ACHN (cell line): ENCODE measurements around the gene DTD1.

Source experiments
- DNase-seq: peaks from one replicate; pipeline ENCODE4 v3.0.0-alpha.2; 2015
- in situ Hi-C: cut with HindIII; loops from 2 replicates; pipeline ENCODE4 v1.10.0; 2017; ENCODE audit warnings: low sequenced_read_pairs, low pct_ligation_motif_present, low pct_unique_long_range_greater_than_20kb

DTD1 gene

DNA sequence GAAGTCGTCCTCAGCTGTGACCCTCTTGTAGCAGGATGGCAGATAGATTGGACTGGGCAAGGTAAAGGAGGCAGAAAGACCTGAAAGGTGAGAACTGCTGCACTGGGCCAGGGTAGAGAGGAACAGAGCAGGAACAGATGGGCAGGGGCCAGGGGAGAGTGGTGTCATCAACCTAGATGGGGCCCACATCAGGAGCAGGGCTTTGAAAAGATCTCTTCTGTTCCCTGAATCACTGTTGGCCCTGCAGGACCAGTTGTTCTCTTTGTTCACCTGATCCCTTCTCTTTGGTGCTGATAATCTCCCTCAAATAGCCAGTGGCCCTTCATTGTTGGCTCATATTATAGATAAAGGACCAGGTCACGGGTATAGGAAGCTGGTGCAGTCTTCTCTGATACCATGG, 59.9 kb downstream of the DTD1 start:
- in situ Hi-C loops, result no loop called here
- DNase-seq, result no peak

DNA sequence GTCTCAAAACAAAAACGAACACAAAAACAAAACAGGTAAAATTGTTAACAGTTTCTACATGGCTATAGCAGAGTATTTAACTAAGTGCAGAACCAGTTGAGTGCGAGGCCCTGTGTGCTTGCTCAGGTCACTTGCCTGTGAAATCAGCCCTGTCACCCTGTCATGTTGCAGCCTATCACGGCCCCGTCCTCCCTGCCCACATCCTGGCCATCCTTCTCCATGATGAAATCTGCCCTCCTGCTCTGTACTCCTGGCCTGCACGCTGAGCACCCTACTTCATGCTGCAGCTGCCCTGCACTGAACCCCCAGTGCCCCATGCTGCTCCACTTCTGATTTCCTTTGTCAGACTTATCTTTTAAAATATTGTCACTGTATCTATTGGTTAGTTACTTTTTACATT, 62.4 kb downstream of the DTD1 start:
- in situ Hi-C loops, result no loop called here
- no peak for DNase-seq

DNA sequence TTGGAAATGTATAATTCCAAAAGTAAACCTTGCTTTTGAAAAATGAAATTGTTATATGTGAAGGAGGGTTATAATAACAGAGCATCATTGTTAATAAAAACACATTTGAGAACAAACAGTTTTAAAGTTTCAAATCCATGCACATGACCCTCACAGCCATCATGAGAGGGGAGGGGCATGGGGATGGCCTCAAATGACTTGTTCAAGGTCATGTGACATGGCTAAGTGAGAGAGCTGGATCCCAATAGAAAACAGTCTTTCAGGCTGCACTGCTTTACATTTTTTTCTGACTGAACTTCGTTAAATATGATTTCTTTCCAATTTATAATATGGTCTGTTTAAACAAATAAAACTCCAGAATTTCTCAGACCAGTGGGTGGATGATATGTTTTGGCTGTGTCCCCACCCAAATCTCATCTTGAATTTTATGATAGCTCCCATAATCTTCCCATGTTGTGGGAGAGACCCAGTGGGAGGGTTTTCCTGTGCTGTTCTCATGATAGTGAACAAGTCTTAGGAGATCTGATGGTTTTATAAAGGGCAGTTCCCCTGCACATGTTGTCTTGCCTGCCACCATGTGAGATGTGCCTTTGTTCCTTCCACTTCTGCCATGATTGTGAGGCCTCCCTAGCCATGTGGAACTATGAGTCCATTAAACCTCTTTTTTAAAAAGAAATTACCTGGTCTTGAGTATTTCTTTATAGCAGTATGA, 66.0 kb downstream of the DTD1 start:
- no peak for DNase-seq
- in situ Hi-C loops, result no loop called here

DNA sequence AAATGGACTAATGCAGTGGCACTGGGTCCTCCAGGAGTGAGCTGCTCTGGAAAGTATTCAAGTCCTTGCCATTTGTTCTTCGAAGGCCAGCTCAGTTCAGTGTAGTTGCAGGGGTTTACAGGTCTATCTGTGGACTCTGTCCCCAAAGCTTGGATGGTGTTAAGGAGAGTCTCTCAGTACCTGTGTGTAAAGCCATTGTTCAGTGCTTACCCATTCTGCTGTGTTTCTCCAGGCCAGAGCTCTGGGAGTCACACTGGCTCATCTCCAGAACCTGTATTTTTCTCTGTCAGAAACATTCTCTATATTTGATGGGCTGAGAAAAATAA, 66.6 kb downstream of the DTD1 start:
- in situ Hi-C loops, result no loop called here
- no peak for DNase-seq

DNA sequence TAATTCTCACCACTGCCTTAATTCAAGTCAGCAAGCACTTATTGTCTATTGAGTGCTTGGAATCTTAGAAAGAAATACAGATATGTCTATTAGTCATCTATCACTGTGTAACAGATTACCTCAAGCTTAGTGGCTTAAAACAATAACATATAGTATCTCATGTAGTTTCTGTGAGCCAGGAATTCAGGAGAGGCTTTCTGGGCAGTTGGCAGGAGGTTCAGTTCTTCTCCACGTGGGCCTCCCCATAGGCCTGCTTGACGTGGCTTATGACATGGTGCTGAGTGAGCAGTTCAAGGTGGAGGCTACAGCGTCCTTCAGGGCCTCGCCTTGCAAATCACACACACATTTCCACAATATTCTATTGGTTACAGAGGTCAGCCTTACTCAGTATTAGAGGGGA, 69.7 kb downstream of the DTD1 start:
- in situ Hi-C loops, result no loop called here
- peak; percentile 4 for DNase-seq

DNA sequence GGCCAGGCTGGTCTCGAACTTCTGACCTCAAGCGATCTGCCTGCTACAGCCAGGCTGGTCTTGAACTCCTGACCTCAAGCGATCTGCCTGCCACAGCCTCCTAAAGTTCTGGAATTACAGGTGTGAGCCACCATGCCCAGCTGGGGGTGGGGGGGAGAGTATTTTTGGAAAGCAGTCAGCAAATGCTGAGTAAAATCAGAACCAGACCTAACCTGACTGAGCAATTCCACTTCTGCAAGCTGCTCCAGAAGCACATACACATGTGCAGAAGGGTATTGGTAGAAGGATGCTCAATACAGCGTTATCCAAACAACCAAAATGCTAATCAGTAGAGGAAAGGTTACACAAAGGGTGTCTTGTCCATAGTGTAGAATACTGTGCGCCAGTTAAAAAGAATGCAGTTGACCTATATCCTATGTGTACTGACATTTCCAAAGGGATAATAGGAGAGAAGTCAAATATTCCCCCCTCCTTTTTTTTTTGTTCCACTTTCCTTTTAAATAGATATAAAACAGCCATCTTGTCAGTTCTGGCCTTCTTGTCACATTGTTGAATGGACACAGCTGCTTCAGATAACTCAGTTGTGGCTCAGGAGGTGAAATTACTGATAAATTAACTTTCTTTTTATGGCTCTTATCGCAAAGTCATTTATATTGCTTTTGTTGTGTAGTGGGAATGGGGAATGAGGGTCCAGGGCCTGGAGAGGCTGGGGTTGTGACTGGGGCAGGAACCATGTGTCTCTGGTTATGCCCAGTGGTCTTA, 74.6 kb downstream of the DTD1 start:
- DNase-seq, result no peak
- in situ Hi-C loops, result no loop called here

DNA sequence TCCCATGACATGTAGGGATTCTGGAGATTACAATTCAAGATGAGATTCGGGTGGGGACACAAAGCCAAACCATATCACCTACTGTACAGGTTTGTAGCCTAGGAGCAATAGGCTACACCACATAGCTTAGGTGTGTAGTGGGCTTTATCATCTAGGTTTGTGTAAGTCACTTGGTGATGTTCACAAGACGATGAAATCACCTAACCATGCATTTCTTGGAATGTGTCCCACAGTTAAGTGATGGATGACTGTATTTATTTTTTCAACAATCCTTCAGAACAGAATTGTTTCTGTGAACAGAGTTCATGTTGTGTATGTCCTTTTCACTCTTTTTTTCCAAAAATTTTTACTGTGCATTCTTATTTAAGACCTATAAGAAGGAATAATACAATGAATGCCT, 76.1 kb downstream of the DTD1 start:
- in situ Hi-C loops, result no loop called here

DNA sequence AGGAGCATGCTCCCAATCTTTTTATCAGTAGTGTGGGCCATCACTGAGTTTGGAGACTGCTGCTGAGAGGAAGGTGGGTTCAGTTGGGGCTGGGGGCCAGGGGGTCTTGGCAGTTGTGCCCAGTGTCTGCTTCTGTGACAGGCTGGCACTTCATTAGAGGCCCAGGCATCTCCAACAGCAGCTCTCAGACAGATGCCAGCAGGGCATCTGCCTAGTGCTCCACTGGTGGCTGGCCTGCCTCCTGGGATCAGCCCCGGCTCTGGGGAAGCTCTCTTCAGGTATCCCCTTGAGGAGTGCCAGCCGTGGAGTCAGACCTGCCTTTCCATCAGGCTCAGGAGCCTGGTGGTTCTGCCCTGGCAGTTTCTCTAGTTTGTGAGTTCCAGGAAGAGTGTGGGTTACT, 77.3 kb downstream of the DTD1 start:
- in situ Hi-C loops, result no loop called here
- no peak for DNase-seq

More for the DNA sequence above, 76.1 kb downstream of the DTD1 start:
- DNase-seq, result peak; percentile 2

DNA sequence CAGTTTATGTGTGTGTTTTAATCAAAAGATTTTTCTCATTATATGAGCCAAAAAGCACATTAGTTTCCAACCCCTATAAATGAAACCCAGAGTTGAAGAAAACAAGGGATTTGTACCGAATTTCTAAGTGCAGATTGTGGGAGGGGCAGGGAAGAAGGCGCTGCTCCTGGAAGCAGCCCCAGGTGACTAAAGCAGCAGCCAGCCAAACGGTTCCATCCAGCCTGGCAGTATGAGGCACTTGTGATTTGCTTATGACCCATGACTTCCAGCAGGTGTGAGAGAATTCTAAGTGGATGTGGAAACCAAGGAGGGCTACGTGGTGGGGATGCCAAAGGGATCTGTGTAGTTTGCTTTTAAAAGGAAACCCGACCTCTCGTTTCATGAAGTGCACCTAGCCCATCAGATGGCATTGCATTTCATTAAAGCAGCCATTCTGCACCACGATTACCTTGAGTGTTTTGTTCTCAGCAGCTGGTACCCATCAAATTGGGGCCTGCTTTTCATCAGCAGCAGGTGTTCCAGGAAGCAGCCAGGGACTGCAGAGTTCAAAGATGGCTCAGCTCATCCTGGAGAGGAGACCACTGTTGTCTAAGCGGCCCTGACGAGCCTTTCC, 79.1 kb downstream of the DTD1 start:
- in situ Hi-C loops, result no loop called here
- DNase-seq, result no peak

DNA sequence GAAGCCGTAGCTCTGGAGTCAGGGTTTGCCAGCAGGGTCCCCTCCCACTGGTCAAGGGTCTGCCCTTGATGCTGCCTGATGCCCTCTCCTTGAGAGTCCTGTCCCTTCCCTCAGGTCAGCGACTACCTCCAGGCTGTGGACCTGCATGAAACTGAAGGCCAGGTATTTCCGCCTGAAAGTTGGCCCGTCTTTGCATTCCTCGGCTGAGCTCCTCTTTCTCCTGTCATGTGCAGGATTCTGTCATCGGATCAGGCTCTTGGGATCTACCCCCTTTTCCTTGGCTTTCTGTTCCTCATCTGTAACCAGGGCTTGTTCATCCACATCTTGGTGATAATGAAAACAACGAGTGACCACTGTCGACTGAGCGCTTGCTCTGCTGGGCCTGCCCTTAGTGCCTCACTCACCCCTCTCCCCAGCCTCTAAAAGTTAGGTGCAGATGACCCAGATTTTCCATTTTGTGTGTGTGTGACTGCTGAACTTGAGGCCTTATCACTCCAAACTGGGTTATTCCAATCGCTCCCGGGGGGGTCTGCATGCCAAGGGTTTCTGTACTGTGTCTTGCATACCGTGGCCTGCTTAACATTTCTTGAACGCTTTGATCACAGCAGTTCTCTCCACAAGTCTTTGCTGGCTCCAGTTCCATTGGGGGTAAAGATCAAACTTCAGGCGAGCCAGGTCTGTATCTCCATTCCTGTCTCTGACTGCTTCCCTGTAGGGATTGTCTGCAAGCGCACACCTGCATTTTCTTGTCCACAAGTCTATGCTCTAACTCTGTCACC, 81.6 kb downstream of the DTD1 start:
- no peak for DNase-seq
- in situ Hi-C loops, result no loop called here

DNA sequence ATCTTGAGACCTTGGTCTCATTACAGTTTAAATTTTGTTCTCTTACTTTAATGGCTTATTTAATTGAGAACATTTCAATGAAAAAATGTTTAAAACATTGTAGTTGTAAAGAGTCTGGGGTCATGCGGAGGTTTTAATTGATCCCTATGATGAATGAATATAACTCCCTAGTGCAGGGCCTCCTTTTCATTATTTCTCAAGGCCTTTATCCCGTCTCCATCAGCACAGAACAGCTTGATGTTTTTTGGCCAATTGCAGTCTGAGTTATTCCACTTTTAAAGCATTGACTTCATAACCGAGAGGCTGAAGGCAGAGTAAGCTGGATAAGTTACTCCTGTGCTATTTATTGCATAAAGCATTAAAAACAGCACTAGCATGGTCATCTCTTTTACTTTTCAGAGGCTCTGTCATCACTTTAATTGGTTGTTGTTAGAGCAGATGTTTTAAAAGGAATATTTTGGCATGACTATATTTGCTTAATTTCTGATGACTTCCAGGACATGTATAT, 83.4 kb downstream of the DTD1 start:
- DNase-seq, result no peak
- in situ Hi-C loops, result no loop called here

DNA sequence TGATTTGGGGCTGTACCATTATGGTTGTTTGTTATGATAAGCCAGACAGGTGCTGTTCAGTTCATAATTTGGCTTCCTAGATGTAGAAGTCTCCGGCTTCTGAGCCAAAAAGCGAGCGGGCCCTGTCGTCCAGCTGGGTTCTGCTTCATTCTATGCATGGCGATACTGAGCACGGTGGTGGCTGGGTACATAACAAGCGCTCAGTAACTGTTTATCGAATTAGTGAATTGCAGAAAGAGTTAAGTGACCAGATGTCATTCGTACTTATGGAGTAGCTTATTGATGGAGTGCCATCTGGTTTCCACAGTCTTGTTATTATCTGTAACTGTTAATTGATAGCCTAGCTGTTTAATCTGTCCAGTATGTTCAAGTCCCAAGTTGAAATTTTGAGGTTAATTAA, 85.0 kb downstream of the DTD1 start:
- no peak for DNase-seq
- in situ Hi-C loops, result no loop called here

DNA sequence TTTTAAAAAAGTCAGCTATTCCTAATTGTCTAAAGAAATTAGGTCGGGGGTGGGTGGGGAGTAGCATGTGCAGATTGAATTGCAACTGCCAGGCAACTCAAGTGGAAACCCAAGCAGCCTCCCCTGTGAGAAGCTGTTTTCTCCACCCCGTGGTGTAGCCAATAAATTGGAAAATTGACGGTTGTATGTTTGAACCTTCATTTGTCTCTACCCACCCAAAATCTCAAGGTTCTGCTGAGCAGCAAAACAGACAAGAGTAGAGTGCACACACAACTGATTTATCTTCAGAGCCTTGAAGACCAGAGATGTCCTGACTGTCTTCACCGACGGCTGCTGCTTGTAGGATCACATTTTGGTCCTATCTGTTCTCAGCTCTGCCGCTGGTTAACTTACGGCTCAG, 88.5 kb downstream of the DTD1 start:
- in situ Hi-C loops, result no loop called here
- no peak for DNase-seq

DNA sequence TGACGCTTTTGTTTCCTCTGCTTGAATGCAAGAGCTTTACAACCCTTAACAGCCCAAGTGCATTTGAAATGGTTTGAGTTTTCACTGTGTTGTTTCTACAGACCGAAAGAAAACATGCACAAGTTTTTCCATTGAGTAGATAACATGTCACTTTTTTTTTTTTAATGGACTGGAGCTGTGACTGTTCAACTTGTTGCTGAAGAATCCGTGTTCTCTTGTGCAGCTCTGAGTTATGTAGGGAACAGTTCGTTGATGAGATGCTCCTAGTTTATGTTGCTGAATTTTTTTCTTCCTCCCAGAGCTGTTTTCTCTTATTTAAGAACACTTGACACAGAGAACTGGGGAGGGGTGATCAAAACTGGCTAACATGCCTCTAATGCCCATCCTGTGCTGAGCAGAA, 89.3 kb downstream of the DTD1 start:
- in situ Hi-C loops, result no loop called here
- DNase-seq, result no peak

DNA sequence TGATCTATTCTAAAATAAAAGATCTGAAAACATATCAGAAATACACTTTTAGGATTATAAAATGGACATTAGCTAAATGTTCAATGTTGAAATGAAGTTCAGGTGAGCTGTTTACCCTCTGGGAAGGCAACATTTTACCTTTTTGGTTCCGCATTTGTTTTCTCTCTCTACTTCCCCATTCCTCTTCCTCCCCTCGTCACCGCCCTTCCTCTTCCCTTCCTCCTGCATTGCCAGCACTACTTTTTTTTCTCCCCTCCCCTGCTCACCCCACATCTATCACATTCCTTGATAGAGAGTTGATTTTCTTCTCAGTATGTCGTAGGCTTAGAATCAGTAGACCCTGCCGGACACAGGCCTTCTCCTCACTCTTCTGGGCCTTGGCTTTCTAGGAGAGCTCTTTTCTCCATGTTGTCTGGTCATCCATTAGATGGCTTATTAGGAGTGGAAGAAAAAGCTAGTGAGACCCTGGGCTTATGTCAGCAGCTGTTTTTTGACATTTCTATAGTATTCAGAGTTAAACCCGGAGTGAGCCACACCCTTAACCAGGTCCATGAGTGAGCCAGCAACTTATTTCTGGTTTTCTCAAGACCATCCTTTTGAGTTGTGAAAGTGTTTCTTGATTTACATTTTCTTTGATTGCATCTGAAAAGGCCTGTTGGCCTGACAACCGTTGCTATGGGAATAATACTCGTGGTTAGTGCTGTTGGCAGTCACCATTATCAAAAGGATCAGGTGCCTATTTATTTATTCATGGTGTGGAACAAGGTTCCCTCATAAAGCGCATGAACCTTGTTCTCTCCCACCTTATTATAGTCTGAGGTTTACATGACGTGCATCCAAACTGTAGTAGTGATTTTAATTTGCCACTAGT, 90.9 kb downstream of the DTD1 start:
- in situ Hi-C loops, result no loop called here
- no peak for DNase-seq

DNA sequence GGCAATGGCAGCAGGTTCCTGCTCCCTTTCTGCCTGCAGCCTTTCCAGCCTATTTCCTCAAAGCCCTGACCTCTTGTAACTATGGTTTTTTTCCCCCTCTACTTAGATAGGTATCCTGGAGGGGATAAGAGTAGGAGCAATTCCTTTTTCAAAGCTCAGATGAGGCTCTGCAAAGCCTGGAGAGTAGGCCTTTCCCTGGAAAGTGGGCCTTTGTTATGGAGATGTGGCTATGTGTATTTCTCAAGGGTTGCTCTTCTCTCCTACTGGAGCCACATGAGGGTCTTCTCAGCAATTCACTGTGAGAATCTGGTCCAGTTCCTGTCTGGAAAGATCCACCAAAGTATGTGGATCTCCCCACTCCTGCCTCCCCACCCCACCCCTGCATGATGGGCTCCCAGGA, 96.0 kb downstream of the DTD1 start:
- in situ Hi-C loops, result no loop called here
- DNase-seq, result no peak

DNA sequence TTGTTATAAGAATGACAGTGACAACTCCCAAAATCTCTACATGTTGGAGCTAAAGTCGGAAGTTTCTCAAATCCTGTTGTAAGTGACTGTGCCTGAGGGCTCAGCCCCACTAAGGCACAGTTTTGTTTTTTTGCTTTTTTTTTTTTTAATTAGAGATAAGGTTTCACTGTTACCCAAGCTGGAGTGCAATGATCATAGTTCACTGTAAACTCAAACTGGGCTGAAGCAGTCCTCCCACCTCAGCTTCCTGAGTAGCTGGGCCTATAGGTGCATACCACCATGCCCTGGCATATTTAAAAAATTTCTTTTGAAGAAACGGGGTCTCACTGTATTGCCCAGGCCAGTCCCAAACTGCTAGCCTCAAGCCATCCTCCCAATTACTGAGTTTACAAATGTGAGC, 96.9 kb downstream of the DTD1 start:
- in situ Hi-C loops, result no loop called here
- DNase-seq, result no peak

DNA sequence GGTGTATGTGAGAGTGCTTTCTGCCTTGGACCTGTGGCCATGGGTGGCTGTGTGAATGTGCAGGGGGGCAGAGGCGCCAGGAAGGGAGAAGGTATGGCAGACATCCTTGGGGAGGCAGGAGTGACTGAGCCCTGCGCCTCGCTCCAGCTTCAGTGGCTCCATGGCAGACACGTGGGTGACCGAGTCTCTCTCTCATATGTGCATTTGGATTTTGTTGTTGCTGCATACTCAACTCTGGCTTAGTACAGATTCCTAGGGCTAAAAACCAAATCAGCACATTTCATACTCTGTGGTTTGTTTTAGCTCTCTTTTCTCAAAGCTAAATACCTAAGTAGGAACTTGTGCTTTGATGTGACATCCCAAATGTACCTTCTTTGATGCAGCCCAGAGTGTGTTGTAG, 97.6 kb downstream of the DTD1 start:
- DNase-seq, result no peak
- in situ Hi-C loops, result no loop called here
